Liver (tissue), 3 donors: ENCODE results near the gene RPTOR.

Source experiments
- EGR1 ChIP-seq, 2 donors: IDR thresholded peaks; 2 replicates each; pipeline ENCODE4 v1.6.1; 2016 to 2018; ENCODE audit warnings: antibody characterized with exemption in 2 of 2, low read depth in 2 of 2
- FOXA1 ChIP-seq: IDR thresholded peaks from 2 replicates; pipeline ENCODE4 v1.6.1; 2016; ENCODE audit warnings: antibody characterized with exemption
- GABPA ChIP-seq, 2 donors: IDR thresholded peaks in 1 of 2; conservative IDR thresholded peaks in 1 of 2; 2 replicates each; pipeline ENCODE4 v1.6.1; 2016; ENCODE audit warnings: antibody characterized with exemption in 2 of 2, mild to moderate bottlenecking in 1 of 2, moderate library complexity in 1 of 2
- HNF4G ChIP-seq: IDR thresholded peaks from 2 replicates; pipeline ENCODE4 v1.6.1; 2016; ENCODE audit warnings: antibody characterized with exemption
- SP1 ChIP-seq: IDR thresholded peaks from 2 replicates; pipeline ENCODE4 v1.6.1; 2018; ENCODE audit warnings: antibody characterized with exemption, mild to moderate bottlenecking
- TAF1 ChIP-seq: conservative IDR thresholded peaks from 2 replicates; pipeline ENCODE4 v1.6.1; 2016; ENCODE audit warnings: antibody characterized with exemption, mild to moderate bottlenecking
- YY1 ChIP-seq: IDR thresholded peaks from 2 replicates; pipeline ENCODE4 v1.6.1; 2016; ENCODE audit warnings: antibody characterized with exemption, mild to moderate bottlenecking
- TF ChIP-seq, protein P1 (sequence below): fragments of 150-350 bp; IDR thresholded peaks from 2 replicates; pipeline ENCODE4 v1.5.1; 2017; ENCODE audit warnings: improper control_type of control experiment, low read depth, low read length; ENCODE audit not compliant: missing input control
- TF ChIP-seq, protein P2 (sequence below): IDR thresholded peaks from 2 replicates; pipeline ENCODE4 v1.6.1; 2016; ENCODE audit warnings: antibody characterized with exemption
- donor health status: healthy.
- donor health status: healthy.

DNA sequence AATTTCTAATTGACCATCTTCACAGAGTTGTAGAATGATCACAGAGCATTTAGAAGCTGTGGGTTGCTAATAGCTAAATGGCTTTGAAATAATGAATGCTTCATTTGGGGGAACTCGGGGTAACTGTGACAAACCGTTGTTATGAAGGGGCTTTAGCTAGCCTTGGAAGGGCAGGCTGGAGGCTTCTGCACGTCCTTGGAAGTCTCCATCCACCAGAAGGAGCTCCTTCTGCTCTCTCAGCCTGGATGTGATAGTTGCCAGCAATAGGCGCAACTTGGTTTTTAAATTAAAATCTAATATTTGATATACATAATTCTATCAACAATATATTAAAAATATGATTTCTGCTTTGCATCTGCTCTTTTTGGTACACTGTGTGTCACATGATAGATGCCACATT, 200.5 kb downstream of the RPTOR start:
- TF ChIP-seq TAF1 (no peak), HNF4G (no peak), EGR1 (IDR thresholded peaks at IDR 0.05; ENCODE audit: low read depth in 2 of 2) (no peak), YY1 (no peak), GABPA (IDR thresholded peaks at IDR 0.05 in 1 of 2, conservative IDR thresholded peaks at IDR 0.05 in 1 of 2) (no peak), FOXA1 (no peak), SP1 (no peak)
- TF ChIP-seq, protein P1, sequence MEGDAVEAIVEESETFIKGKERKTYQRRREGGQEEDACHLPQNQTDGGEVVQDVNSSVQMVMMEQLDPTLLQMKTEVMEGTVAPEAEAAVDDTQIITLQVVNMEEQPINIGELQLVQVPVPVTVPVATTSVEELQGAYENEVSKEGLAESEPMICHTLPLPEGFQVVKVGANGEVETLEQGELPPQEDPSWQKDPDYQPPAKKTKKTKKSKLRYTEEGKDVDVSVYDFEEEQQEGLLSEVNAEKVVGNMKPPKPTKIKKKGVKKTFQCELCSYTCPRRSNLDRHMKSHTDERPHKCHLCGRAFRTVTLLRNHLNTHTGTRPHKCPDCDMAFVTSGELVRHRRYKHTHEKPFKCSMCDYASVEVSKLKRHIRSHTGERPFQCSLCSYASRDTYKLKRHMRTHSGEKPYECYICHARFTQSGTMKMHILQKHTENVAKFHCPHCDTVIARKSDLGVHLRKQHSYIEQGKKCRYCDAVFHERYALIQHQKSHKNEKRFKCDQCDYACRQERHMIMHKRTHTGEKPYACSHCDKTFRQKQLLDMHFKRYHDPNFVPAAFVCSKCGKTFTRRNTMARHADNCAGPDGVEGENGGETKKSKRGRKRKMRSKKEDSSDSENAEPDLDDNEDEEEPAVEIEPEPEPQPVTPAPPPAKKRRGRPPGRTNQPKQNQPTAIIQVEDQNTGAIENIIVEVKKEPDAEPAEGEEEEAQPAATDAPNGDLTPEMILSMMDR: no peak
- TF ChIP-seq, protein P2, sequence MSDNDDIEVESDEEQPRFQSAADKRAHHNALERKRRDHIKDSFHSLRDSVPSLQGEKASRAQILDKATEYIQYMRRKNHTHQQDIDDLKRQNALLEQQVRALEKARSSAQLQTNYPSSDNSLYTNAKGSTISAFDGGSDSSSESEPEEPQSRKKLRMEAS: no peak
